ENCODE data around the gene PCCA. TPM values are rescaled to one million over a fixed set of nuclear protein-coding genes. Genes with fewer than 3 reads are reported as not detected.
A peak's percentile ranks its signal among the peaks of the same experiment; 100 is the strongest.
"Not testable (repeated sequence)": the region's sequence is repeated elsewhere in the genome, so short reads cannot be mapped to it uniquely, and the experiment has no call there.

Gene PCCA
- polyA plus RNA-seq, 3 donors = 49.4 to 64.3 (median 54.2) TPM

GRCh38 chr13:100163375-100163774 lies 74.5 kb downstream of the PCCA start:
- DNase-seq (ENCODE audit: extremely low read depth in 1 of 11, low read depth in 9 of 11, low spot score in 4 of 11) = no peak

- no peak for DNase-seq (ENCODE audit: extremely low read depth in 1 of 11, low read depth in 9 of 11, low spot score in 4 of 11)
Measured at GRCh38 chr13:100173203-100173602, 84.3 kb downstream of the PCCA start.

- not testable (repeated sequence) for DNase-seq (ENCODE audit: extremely low read depth in 1 of 11, low read depth in 9 of 11, low spot score in 4 of 11)
Measured at GRCh38 chr13:100174455-100174854, 85.6 kb downstream of the PCCA start.

- DNase-seq (ENCODE audit: extremely low read depth in 1 of 11, low read depth in 9 of 11, low spot score in 4 of 11) = no peak
Measured at GRCh38 chr13:100175078-100175802, 86.3 kb downstream of the PCCA start.

- no peak for DNase-seq (ENCODE audit: extremely low read depth in 1 of 11, low read depth in 9 of 11, low spot score in 4 of 11)
Measured at GRCh38 chr13:100175803-100176182, 86.9 kb downstream of the PCCA start.

GRCh38 chr13:100176801-100177400 lies 88.0 kb downstream of the PCCA start:
- peak in 3 of 11 donors; percentile 2 to 9 (median 5) for DNase-seq (ENCODE audit: extremely low read depth in 1 of 11, low read depth in 9 of 11, low spot score in 4 of 11)

GRCh38 chr13:100178309-100178708 lies 89.4 kb downstream of the PCCA start:
- DNase-seq (ENCODE audit: extremely low read depth in 1 of 11, low read depth in 9 of 11, low spot score in 4 of 11) = no peak

- no peak for DNase-seq (ENCODE audit: extremely low read depth in 1 of 11, low read depth in 9 of 11, low spot score in 4 of 11)
Measured at GRCh38 chr13:100179276-100179675, 90.4 kb downstream of the PCCA start.

- no peak for DNase-seq (ENCODE audit: extremely low read depth in 1 of 11, low read depth in 9 of 11, low spot score in 4 of 11)
Measured at GRCh38 chr13:100182900-100183490, 94.1 kb downstream of the PCCA start.

- DNase-seq (ENCODE audit: extremely low read depth in 1 of 11, low read depth in 9 of 11, low spot score in 4 of 11) = no peak
Measured at GRCh38 chr13:100184095-100184494, 95.2 kb downstream of the PCCA start.

- DNase-seq (ENCODE audit: extremely low read depth in 1 of 11, low read depth in 9 of 11, low spot score in 4 of 11) = no peak
Measured at GRCh38 chr13:100195568-100195967, 106.7 kb downstream of the PCCA start.

- DNase-seq (ENCODE audit: extremely low read depth in 1 of 11, low read depth in 9 of 11, low spot score in 4 of 11) = no peak
Measured at GRCh38 chr13:100196375-100196774, 107.5 kb downstream of the PCCA start.

- DNase-seq (ENCODE audit: extremely low read depth in 1 of 11, low read depth in 9 of 11, low spot score in 4 of 11) = no peak
Measured at GRCh38 chr13:100197116-100197515, 108.2 kb downstream of the PCCA start.

- DNase-seq (ENCODE audit: extremely low read depth in 1 of 11, low read depth in 9 of 11, low spot score in 4 of 11) = no peak
Measured at GRCh38 chr13:100197591-100198365, 108.9 kb downstream of the PCCA start.

- DNase-seq (ENCODE audit: extremely low read depth in 1 of 11, low read depth in 9 of 11, low spot score in 4 of 11) = no peak
Measured at GRCh38 chr13:100203696-100204367, 114.9 kb downstream of the PCCA start.

GRCh38 chr13:100208002-100208401 lies 119.1 kb downstream of the PCCA start:
- DNase-seq (ENCODE audit: extremely low read depth in 1 of 11, low read depth in 9 of 11, low spot score in 4 of 11) = no peak

- no peak for DNase-seq (ENCODE audit: extremely low read depth in 1 of 11, low read depth in 9 of 11, low spot score in 4 of 11)
Measured at GRCh38 chr13:100208626-100209025, 119.7 kb downstream of the PCCA start.

GRCh38 chr13:100209857-100210825 lies 121.2 kb downstream of the PCCA start:
- DNase-seq (ENCODE audit: extremely low read depth in 1 of 11, low read depth in 9 of 11, low spot score in 4 of 11) = no peak
